ENCODE results near the gene POLR3C.

Gene POLR3C

GRCh38 chr1:145885738-145886287, 61.8 kb downstream of the POLR3C start, which contains the start of gene ANKRD35:
ANKRD35 (minus strand) TSS chr1:145885866; CDS start chr1:145885758, 108 bp downstream.
- no peaks in the 10 kb centered on the region for H4K20me1 ChIP-seq (ENCODE audit: insufficient read depth, low read length)
- H3K4me3 ChIP-seq (ENCODE audit: low read depth in 1 of 2, low read length in 2 of 2), result peak within 1 kb of the TSS; percentile 13 to 62; a peak in 3 of 4 replicates
- H3K4me1 ChIP-seq (ENCODE audit: insufficient read depth, low read length), result peaks cover 14% of the 10 kb centered on the region
- TF ChIP-seq CTCF (IDR thresholded peaks at IDR 0.05; ENCODE audit: borderline replicate concordance, extremely low read depth, low read length, poor library complexity, severe bottlenecking) (no peak), EZH2 (IDR thresholded peaks at IDR 0.05; ENCODE audit: borderline replicate concordance, low read depth, low read length, severe bottlenecking) (no peak)
- no peaks in the 10 kb centered on the region for H3K36me3 ChIP-seq (ENCODE audit: insufficient read depth, low read length)
- peak within 1 kb of the TSS; percentile 76 for H3K4me2 ChIP-seq (ENCODE audit: insufficient read depth, low read length)
- H3K27me3 ChIP-seq (ENCODE audit: insufficient read depth, low read length, poor library complexity), result peaks cover 31% of the 10 kb centered on the region
- ATAC-seq (ENCODE audit: insufficient read depth, low read depth), result peak; percentile 99
- DNase-seq, result peak; percentile 87
- no peaks in the 10 kb centered on the region for H3K9me3 ChIP-seq (ENCODE audit: insufficient read depth, low read length, severe bottlenecking)
- no peak within 1 kb of the TSS for H3K27ac ChIP-seq (ENCODE audit: low read length)
- H2AFZ ChIP-seq (ENCODE audit: low read depth, low read length), result peak within 1 kb of the TSS; percentile 62
- H3K79me2 ChIP-seq (ENCODE audit: insufficient read depth, low read length), result no peaks in the 10 kb centered on the region
- H3K9ac ChIP-seq (ENCODE audit: low read depth, low read length), result no peak within 1 kb of the TSS

- ATAC-seq (ENCODE audit: insufficient read depth, low read depth), result no peak
- H2AFZ ChIP-seq (ENCODE audit: low read depth, low read length), result no peak overlapping the region
These were observed 62.4 kb downstream of the POLR3C start for GRCh38 chr1:145886390-145886789.

GRCh38 chr1:145886816-145887215, 62.8 kb downstream of the POLR3C start:
- TF ChIP-seq EZH2 (IDR thresholded peaks at IDR 0.05; ENCODE audit: borderline replicate concordance, low read depth, low read length, severe bottlenecking) (no peak), CTCF (IDR thresholded peaks at IDR 0.05; ENCODE audit: borderline replicate concordance, extremely low read depth, low read length, poor library complexity, severe bottlenecking) (no peak)

More at GRCh38 chr1:145886390-145886789, 62.4 kb downstream of the POLR3C start:
- Histone ChIP-seq H3K9me3 (ENCODE audit: insufficient read depth, low read length, severe bottlenecking) (no peaks in the 10 kb centered on the region), H3K36me3 (ENCODE audit: insufficient read depth, low read length) (no peaks in the 10 kb centered on the region), H4K20me1 (ENCODE audit: insufficient read depth, low read length) (no peaks in the 10 kb centered on the region), H3K9ac (ENCODE audit: low read depth, low read length) (no peak overlapping the region), H3K27me3 (ENCODE audit: insufficient read depth, low read length, poor library complexity) (peaks cover 31% of the 10 kb centered on the region), H3K79me2 (ENCODE audit: insufficient read depth, low read length) (no peaks in the 10 kb centered on the region), H3K4me2 (ENCODE audit: insufficient read depth, low read length) (peak overlapping the region; percentile 76), H3K4me3 (ENCODE audit: low read depth in 1 of 2, low read length in 2 of 2) (no peak overlapping the region), H3K4me1 (ENCODE audit: insufficient read depth, low read length) (peaks cover 14% of the 10 kb centered on the region), H3K27ac (ENCODE audit: low read length) (no peak overlapping the region)
- TF ChIP-seq CTCF (IDR thresholded peaks at IDR 0.05; ENCODE audit: borderline replicate concordance, extremely low read depth, low read length, poor library complexity, severe bottlenecking) (no peak), EZH2 (IDR thresholded peaks at IDR 0.05; ENCODE audit: borderline replicate concordance, low read depth, low read length, severe bottlenecking) (no peak)
- no peak for DNase-seq

More at GRCh38 chr1:145886816-145887215, 62.8 kb downstream of the POLR3C start:
- Histone ChIP-seq H3K27me3 (ENCODE audit: insufficient read depth, low read length, poor library complexity) (peaks cover 31% of the 10 kb centered on the region), H4K20me1 (ENCODE audit: insufficient read depth, low read length) (no peaks in the 10 kb centered on the region), H3K27ac (ENCODE audit: low read length) (no peak overlapping the region), H3K4me2 (ENCODE audit: insufficient read depth, low read length) (no peak overlapping the region), H2AFZ (ENCODE audit: low read depth, low read length) (no peak overlapping the region), H3K79me2 (ENCODE audit: insufficient read depth, low read length) (no peaks in the 10 kb centered on the region), H3K9ac (ENCODE audit: low read depth, low read length) (no peak overlapping the region), H3K9me3 (ENCODE audit: insufficient read depth, low read length, severe bottlenecking) (no peaks in the 10 kb centered on the region), H3K36me3 (ENCODE audit: insufficient read depth, low read length) (no peaks in the 10 kb centered on the region), H3K4me1 (ENCODE audit: insufficient read depth, low read length) (peaks cover 14% of the 10 kb centered on the region), H3K4me3 (ENCODE audit: low read depth in 1 of 2, low read length in 2 of 2) (no peak overlapping the region)
- ATAC-seq (ENCODE audit: insufficient read depth, low read depth) (no peak), DNase-seq (no peak)

Data from DND-41 (cell line).